Measurements from ENCODE around the gene OPA1.

- TF ChIP-seq CTCF (IDR thresholded peaks at IDR 0.05; ENCODE audit: borderline replicate concordance, extremely low read depth, low read length, poor library complexity, severe bottlenecking) (no peak), EZH2 (IDR thresholded peaks at IDR 0.05; ENCODE audit: borderline replicate concordance, low read depth, low read length, severe bottlenecking) (no peak)
These were observed 136.1 kb downstream of the OPA1 start for GRCh38 chr3:193729088-193729465.

All from DND-41 (cell line).